ENCODE measurements around the gene EGLN2.
"Not testable (repeated sequence)": the region's sequence is repeated elsewhere in the genome, so short reads cannot be mapped to it uniquely, and the experiment has no call there.

The EGLN2 gene

GRCh38 chr19:40798683-40799557 lies at the start of gene EGLN2:
TSS of gene EGLN2 (plus strand) at chr19:40799191. CDS start at chr19:40800573, 1,382 bp downstream.
- DNase-seq, result peak; percentile 93

GRCh38 chr19:40750058-40750873 lies 48.7 kb upstream of the EGLN2 start, which contains the start of gene ACTMAP:
TSS of gene ACTMAP (minus strand) at chr19:40750477. CDS start at chr19:40749803, 674 bp downstream.
- DNase-seq, result peak; percentile 95

GRCh38 chr19:40750874-40751537 lies 48.0 kb upstream of the EGLN2 start, which contains the start of gene SNRPA:
TSS of gene SNRPA (plus strand) at chr19:40751203. CDS start at chr19:40751409, 206 bp downstream.
- DNase-seq, result peak; percentile 95

GRCh38 chr19:40752257-40752781 lies 46.7 kb upstream of the EGLN2 start:
- DNase-seq, result no peak

GRCh38 chr19:40754611-40755247 lies 44.3 kb upstream of the EGLN2 start:
- DNase-seq, result no peak

GRCh38 chr19:40755248-40755624 lies 43.8 kb upstream of the EGLN2 start:
- no peak for DNase-seq

DNA sequence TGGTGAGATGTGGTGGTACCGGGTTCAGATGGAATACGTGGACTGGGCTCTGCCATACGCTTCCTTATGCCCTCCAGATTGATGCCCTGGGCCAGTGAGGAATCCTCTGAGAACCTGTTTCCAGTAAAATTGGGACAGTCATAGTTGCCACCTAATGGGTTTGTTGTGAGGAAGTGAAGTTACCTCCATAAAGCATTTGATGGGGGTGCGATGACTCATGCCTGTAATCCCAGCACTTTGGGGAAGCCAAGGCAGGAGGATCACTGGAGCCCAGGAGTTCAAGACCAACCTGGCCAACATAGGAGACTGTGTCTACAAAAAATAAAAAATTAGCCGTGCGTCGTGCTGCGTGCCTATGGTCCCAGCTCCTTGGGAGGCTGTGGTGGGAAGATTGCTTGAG lies 43.2 kb upstream of the EGLN2 start:
- DNase-seq, result no peak

- DNase-seq, result no peak
These were observed 42.4 kb upstream of the EGLN2 start for GRCh38 chr19:40756502-40757110.

- DNase-seq, result no peak
These were observed 40.5 kb upstream of the EGLN2 start for GRCh38 chr19:40758491-40758890.

DNA sequence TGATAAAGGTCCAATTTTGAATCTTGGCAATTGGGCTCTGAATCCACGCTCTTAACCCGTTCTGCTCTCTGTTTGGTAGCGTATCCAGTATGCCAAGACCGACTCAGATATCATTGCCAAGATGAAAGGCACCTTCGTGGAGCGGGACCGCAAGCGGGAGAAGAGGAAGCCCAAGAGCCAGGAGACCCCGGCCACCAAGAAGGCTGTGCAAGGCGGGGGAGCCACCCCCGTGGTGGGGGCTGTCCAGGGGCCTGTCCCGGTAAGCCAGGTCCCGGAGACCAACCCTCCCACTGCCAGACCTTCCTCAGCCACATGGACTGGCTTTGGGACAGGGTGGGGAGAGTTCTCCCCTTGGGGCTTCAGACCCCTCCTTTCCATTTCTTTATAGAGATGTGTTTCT lies 39.6 kb upstream of the EGLN2 start:
- no peak for DNase-seq

DNA sequence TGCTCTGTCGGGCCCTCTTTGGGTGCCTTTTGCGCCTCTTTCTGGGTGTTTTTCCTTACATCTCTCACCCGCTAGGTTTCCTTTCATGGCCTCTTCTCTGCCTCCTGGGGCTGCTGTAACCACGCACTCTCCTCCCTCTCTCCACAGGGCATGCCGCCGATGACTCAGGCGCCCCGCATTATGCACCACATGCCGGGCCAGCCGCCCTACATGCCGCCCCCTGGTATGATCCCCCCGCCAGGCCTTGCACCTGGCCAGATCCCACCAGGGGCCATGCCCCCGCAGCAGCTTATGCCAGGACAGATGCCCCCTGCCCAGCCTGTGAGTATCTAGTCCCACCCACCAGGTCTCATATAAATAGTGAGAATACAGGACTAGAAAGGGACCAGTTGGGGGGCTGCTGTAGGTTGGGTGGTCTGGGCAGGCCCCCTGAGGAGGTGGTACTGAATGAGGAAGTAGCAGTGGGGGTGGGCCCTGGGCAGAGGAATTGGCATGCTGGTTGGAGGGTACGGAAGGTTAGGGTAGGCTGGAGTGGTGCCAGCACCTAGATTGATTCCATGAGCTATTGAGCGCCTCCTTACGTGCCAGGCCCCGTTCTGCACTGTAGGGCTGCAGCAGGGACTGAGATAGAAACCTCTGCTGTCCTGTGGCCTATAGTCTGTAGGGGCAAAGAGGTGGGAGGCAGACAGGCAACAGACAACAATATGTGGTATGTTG lies 36.1 kb upstream of the EGLN2 start:
- no peak for DNase-seq

- no peak for DNase-seq
These were observed 35.5 kb upstream of the EGLN2 start for GRCh38 chr19:40763526-40763925.

DNA sequence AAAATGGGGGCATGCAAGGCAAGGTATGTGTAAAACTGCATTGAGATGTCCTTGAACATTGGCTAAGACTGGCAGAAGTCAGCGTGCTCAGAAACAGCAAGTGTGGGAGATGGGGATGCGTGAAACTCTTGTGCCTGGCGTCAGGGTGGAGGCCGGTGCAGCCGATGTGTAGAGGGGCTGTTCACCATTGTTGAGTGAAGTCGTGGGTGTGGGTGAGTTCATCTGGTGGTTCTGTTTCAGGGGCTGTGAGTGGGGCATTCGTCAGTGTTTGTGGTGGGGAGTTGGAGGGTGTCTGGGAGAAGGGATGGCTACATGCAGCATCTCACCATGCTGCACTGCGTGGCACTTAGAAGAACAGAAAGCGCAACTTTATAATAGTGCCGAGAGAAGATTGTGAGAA lies 35.0 kb upstream of the EGLN2 start:
- DNase-seq, result no peak

- not testable (repeated sequence) for DNase-seq
These were observed 32.6 kb upstream of the EGLN2 start for GRCh38 chr19:40766385-40766784.

DNA sequence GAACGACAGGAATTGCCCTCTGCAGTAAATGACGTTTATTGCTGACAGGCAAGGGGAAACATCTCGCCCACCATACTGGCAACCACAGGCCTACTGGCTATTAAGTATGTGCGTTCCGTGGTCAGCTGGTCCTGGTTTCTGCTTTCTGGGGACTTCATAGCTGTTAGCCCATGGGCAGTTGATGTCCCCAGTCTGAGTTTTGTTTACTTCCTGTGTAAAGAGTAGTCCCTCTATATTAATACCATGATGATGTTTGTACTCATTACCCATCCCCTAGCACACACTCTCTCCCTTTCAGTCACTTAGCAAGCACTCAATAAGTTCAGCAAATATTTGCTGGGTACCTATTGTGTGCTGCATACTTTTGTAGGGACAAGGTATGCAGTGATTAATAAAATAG lies 30.1 kb upstream of the EGLN2 start:
- DNase-seq, result no peak

DNA sequence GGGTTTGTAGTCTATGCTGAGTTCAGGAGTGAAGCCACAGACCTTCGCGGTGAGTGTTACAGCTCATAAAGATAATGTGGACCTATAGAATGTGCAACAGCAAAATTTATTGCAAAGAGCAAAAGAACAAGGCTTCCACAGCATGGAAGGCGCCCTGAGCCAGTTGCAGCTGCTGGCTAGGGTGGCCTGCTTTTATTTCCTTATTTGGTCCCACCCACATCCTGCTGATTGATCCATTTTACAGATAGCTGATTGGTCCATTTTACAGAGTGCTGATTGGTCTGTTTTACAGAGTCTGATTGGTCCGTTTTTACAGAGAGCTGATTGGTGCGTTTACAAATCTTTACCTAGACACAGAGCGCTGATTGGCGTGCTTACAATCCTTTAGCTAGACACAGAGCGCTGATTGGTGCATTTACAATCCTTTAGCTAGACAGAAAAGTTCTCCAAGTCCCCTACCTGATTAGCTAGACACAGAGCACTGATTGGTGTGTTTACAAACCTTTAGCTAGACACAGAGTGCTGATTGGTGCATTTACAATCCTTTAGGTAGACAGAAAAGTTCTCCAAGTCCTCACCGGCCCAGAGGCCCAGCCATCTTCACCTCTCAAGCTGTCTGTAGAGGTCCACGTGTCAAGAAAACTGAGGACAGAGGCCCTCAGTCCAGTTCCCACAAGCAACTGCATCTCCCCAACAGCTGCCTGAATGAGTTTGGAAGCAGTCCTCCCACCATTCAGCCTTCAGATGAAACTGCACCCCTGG lies 27.7 kb upstream of the EGLN2 start:
- not testable (repeated sequence) for DNase-seq

DNA sequence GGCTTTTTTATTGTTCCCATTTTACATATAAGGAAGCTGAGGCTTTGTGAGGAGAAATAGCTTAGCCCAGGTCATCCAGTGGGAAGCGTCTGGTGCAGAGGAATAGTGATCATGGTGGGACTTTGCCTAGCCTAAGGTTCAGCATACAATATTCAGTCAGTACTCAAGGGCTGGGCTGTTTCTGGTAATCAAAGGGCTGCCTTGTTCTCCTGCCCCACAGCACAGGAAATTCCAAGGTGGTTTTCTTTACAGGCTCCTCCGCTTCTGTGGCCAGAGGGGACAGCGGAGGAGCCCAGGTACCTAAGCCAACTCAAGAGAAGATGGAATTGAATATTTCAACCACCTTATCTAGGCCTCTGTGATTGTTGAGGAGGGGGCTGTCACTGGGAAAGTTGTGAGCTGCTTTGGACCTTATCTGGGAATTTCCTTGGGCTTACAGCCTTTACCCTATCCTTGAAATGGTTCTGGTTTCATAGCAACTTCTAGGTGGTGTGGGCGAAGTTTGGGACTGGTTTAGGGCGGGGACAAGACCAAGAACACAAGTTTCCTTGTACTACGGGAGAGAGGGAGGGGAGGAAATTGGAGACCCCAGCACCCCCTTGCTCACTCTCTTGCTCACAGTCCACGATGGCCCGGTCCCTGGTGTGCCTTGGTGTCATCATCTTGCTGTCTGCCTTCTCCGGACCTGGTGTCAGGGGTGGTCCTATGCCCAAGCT lies 23.9 kb upstream of the EGLN2 start, which contains the start of gene MIA:
TSS of gene MIA (plus strand) at position 606 of the 716 bp plus-strand sequence. CDS start at position 628, 22 bp downstream.
- DNase-seq, result no peak

DNA sequence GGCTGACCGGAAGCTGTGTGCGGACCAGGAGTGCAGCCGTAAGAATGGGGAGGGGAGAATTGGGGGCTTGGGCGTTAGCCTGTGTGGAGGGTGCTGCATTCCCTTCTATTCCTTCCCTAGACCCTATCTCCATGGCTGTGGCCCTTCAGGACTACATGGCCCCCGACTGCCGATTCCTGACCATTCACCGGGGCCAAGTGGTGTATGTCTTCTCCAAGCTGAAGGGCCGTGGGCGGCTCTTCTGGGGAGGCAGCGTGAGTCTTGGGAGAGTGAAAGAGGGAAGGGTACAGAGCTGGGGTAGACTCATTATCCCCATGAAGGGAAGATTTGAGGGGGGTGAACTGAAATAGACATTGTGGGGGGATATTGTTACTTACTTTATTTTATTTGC lies 23.4 kb upstream of the EGLN2 start:
- no peak for DNase-seq

DNA sequence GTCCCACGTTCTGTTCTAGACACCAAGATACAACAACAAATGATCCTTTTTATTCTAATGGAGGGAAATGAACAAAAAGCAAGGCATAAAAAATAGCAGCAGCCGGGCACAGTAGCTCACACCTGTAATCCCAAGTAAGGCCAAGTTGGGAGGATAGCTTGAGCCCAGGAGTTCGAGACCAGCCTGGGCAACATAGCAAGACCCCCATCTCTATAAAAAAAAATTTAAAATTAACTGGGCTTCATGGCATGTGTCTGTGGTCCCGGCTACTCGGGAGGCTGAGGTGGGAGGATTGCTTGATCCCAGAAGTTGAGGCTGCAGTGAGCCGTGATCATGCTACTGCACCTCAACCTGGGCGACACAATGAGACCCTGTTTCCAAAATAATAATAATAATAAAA lies 22.6 kb upstream of the EGLN2 start:
- no peak for DNase-seq
